EH (cell line): ENCODE measurements around the gene AGMO.

Source experiments
- DNase-seq: peaks from one replicate; pipeline ENCODE4 v3.0.0-alpha.2; 2015; ENCODE audit warnings: low read depth

Gene AGMO

GRCh38 chr7:15457990-15458955, 103.5 kb downstream of the AGMO start:
- peak; percentile 55 for DNase-seq

DNA sequence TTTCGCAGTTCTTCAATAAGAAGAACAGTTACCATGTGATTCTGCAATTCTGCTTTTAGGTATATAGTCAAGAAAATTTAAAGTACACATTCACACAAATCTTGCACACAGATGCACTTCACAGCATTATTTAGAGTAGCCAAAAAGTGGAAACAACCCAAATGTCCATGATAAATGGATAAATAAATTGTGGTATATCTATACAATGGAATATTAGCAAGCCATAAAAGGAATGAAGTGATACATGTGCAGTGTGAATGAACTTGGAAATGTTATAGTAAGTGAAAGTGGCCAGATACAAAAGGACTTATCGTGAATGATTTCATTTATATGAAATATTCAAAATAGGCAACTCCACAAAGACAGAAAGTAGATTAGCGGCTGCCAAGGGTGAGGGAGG, 109.1 kb downstream of the AGMO start:
- no peak for DNase-seq

DNA sequence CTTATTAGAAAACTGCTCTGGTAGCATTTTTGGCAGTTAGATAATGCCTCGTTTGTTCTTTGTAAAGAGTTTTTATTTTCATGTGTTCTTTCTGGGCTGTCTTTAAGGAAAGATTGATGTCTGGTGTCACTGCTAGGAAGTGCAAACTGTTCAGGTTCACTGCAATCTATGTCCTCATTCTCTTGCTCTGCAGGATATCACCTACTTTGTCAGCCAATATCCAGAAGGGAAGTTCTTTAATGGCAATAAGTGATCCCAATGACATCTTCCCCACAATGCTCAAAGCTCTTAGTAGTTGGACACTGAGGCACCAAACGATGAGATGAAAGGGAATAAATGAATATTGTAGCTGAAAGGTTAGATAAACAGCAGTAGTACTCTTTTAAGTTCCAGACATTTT, 115.1 kb downstream of the AGMO start:
- no peak for DNase-seq

GRCh38 chr7:15446280-15446679, 115.5 kb downstream of the AGMO start:
- no peak for DNase-seq

DNA sequence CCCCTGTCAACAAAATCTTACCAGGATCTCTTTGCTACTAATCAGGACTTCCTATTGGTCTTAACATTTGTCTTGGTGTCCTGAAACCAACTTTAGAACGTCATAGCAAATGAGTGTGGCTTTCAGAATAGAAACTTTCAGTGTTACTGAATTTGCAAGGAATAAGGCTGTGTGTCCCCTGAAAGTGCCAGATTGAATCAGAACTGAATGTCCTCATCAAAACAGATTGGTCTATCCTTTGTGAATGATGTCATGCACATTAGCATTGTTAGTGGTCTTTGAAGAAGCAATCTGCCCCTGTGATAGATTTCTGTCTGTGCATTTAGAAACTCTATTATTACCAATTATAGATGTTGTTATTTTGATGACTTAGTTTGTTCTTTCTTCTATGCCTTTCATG, 119.9 kb downstream of the AGMO start:
- DNase-seq: no peak

DNA sequence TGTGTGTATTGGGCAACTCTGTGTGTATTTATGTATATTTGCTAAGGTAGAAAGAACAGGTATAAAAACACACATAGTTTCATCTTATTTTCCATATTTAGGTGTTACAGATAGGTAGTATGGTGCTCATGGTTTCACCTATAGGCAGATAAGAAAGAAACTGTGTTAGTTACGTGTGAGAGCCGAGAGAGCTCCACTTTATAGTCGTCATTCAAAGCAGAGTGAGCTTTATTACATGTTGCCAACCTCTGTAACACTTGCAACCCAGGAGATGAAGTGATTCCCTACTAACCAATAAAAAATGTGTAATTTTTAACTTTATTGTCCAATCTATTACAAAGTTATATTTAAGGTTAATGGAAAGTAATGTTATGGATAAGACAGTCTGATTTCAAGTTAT, 121.3 kb downstream of the AGMO start:
- no peak for DNase-seq

DNA sequence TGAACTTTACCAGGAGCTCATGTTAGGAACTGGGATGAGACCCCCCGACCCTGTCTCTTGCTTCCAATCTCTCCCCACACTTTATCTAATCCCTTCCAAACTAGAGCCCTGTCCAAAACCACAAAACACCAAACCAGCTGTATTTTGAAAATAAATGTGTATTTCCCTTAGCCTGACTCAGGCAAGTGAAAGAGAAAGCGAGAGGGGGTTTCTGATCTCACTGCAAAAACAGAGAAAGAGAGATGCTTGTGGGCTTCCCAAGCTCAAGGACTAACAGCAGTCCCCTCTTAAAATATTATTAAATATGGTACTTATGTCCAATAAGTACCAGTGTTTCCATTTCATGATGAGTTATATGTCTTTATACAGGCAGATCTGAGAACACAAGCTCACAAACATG, 122.0 kb downstream of the AGMO start:
- DNase-seq: no peak

GRCh38 chr7:15433151-15433550, 128.7 kb downstream of the AGMO start:
- DNase-seq: no peak

DNA sequence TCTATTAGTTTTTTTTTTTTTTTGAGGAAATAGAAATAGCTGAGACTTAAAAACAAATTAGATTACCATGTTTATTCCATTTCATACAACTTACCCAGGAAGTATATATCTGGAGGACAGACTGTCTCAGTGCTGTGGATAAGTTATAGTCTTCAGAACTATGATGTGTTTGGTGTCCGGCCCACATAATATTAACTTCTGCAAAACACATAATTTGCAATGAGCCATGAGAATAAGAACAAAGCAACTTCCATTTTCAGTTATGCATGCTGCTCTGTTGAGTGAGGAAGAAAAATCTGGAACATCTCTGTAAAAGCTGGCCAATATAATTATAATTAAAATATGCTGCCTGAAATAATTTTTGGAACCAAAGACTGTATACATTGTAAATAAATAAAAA, 130.9 kb downstream of the AGMO start:
- no peak for DNase-seq

GRCh38 chr7:15430191-15430590, 131.6 kb downstream of the AGMO start:
- no peak for DNase-seq

- peak; percentile 60 for DNase-seq
Measured at GRCh38 chr7:15424468-15424867, 137.3 kb downstream of the AGMO start.

GRCh38 chr7:15419596-15419995, 142.2 kb downstream of the AGMO start:
- no peak for DNase-seq

GRCh38 chr7:15418264-15418663, 143.6 kb downstream of the AGMO start:
- no peak for DNase-seq

- no peak for DNase-seq
Measured at GRCh38 chr7:15417341-15417988, 144.3 kb downstream of the AGMO start.

GRCh38 chr7:15411019-15411418, 150.8 kb downstream of the AGMO start:
- DNase-seq: no peak

GRCh38 chr7:15407910-15408309, 153.9 kb downstream of the AGMO start:
- no peak for DNase-seq

- no peak for DNase-seq
Measured at GRCh38 chr7:15403751-15404150, 158.1 kb downstream of the AGMO start.

DNA sequence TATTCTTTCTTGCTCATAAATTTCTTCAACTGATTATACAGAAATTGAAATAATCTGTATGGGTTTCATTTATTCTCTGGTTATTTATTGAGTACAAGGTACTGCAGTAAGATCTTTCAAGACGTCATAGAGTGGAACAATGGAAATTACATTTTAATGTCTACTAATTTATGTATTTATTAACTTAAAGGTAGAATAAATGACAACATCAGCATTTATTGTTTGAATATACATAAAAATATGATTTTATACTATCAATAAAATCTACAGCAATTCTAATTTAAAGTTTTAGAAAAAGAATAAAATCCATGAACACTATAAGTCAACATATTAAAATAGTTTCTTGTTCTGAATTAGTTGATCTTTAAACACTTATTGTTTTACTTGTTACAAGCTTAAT, 158.5 kb downstream of the AGMO start:
- DNase-seq: no peak

DNA sequence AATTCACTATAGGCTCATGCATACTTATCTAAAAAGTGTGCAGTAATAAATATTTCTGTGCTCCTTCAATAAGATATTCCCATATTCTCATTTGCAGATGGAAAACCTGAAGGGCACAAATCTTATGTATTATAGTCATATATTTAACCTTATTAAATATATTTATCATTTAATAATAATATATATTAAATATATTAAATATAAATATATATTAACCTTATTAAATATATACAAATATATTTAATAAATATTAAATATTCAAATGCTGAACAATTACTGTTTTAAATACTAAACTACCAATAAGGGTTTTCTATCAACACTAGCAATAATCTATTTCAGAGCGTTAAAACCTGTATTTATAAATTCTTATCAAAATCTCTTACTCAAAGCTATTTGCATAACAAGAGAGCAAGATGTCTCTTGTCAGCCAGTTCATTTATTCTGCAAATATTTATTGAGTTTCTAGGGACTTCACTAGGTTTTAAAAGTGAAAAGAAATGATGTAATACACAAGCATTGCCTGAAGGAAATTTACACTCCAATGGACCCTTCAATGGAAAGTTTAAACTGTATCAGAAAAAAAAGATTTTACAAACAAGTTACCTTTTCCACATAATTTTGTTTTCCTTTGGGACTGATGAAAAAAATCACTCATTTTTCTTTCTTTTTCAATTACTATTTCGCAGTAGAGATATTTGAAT, 159.2 kb downstream of the AGMO start:
- no peak for DNase-seq

GRCh38 chr7:15400440-15400839, 161.4 kb downstream of the AGMO start:
- DNase-seq: no peak

GRCh38 chr7:15399441-15399840, 162.4 kb downstream of the AGMO start:
- peak; percentile 19 for DNase-seq

DNA sequence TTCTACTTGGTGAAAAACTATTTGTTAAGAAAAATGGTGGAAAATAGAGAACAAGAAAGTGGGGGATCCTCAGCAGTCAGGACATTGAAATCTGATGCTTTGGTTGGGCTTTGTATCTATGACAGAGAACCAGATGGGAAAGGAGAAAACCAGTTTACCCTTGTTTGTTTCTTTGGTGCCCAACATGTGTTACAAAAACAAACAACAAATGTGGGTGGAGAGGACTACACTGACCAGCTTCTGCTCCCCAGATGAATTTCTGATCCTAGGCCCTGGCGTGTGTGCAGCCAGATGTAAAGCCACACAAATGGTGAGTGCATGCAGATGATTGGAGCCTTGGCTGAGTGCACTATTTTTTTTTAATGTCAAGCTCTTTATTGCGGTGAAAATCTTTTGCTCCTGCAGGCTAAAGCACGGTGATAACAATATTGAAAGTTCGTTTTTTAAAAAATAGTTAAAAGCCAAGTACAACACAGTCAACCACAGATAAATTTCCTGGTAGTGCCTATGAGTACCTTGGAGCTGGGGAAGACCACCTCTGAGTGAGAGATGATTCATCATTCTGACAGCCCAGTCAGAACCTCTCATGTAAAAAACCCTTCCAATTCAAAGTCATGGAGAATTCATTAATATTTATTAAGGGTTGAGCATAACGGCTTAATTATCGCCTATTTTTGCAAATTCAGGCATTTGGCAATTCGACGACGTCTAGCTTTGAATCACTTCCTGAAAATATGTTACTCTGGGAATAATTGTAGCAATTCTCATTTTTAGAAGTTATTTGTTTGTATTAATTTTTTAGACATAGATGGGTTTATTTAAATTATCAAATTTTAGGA, 163.7 kb downstream of the AGMO start:
- DNase-seq: no peak
